Hindlimb muscle (tissue), 1 donor: ENCODE data around the gene LLPH. TPM values are rescaled to one million over a fixed set of nuclear protein-coding genes. Genes with fewer than 3 reads are reported as not detected.

ENCODE experiments used
- DNase-seq: peaks from one replicate; pipeline ENCODE4 v3.0.0-alpha.2; 2013
- polyA plus RNA-seq: library from polyadenylated mRNA; unstranded; fragments of 120-200 nt; gene quantifications from one replicate; pipeline ENCODE4 v1.2.1, GENCODE V29; 2013; ENCODE audit not compliant: insufficient read length

The LLPH gene
- polyA plus RNA-seq, 1 donor, result 23.9 TPM

- no peak for DNase-seq
Measured at GRCh38 chr12:66142826-66143225, 12.3 kb upstream of the LLPH start.

GRCh38 chr12:66141299-66141698 is 10.7 kb upstream of the LLPH start:
- no peak for DNase-seq

- DNase-seq, result no peak
Measured at GRCh38 chr12:66140731-66141130, 10.2 kb upstream of the LLPH start.

DNA sequence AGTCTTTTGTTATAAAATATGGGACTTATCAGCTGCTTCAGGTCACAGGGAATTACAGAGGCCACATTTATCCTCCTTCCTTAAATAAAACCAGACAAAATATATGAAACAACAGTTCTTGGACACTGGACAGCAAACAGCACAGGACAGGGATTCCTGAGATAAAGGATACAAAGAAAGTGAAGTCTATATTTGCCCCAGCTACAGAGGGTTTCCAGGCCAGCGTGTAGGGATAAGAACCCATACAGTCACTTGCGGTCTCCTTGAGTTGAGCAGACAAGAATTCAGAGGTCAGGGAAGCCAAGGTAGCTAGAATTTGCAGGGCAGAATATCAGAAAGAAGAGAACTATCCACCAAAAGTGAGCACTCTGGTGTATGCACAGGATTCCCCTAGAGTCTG is 8.8 kb upstream of the LLPH start:
- no peak for DNase-seq

DNA sequence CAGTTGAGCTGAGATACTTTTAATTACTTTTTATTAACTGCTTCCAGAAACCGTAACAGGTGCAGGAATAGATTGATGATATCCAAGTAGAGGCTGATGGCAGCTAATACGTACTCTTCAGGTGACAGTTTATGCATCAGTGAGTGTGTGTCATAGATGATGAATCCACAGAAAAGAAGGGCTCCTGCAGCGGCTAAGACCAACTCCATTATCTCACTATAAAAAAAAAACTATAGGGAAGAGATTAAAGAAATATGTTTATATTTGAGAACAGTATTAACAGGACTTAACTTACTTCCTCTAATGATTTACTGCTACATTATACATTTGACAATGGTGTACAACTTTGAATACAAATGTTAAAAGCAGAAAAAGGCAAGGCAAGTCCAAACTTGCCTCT is 7.4 kb upstream of the LLPH start:
- no peak for DNase-seq

DNA sequence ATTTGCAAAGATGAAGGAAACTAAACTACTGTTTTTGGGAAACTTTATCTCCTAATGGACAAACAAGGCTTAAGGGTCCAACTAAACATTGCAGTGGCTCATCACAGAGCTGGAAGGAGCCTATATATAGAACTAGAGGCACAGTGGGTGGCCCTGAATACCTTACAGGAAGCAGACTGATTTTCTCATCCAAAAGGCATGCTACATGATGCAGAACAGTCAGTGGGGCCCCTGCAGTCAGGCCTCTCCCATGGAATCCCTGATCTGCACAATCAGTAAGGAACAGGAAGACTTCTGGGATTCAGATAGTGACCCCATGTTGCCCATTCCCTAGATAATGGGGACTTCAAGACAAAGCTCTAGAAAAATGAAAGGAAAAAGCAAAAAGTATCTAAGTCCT is 1.9 kb upstream of the LLPH start:
- DNase-seq, result no peak

DNA sequence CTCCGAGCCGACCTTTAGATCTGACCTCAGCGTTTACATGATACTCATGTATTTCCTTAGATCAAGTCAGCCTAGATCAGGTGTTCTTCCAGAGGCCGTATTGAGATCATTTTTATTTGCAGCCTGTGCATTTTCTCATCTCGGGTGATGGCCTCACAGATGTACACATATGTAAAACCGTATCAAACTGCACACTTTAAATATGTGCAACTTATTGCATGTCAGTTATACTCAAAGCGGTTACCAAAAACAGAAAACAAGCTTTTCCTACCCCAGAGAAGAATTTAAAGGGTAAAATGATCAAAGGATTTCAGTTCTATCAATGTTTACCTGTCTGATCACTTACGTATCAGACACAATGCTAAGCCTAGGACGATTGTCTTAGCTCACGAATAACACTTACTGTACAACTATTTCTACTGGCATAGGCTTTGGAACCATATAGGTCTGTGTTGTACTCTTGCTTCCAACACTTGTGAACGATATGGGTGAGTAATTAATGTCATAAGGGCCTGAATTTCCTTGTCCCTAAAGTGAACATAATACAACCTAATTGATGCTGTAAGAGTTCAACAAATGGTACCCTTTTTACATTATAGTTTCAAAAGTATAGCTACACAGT is 628 bp upstream of the LLPH start:
- DNase-seq, result no peak

DNA sequence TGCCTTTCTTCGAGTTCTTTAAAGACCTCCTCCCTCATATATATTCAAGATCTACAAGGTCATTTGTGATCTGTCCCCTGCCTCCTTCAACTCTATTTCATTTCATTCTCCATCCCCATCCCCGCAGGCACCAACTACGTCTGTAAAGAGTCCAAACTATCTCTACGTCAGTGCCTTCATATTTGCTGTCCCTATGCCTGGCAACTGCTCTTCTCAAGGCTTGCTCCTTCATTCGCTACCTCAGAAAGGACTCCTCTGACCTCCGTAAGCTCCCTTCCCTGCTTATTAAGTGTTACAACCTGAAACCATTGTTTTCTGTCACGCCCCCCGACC is 650 bp downstream of the LLPH start:
- DNase-seq, result no peak

DNA sequence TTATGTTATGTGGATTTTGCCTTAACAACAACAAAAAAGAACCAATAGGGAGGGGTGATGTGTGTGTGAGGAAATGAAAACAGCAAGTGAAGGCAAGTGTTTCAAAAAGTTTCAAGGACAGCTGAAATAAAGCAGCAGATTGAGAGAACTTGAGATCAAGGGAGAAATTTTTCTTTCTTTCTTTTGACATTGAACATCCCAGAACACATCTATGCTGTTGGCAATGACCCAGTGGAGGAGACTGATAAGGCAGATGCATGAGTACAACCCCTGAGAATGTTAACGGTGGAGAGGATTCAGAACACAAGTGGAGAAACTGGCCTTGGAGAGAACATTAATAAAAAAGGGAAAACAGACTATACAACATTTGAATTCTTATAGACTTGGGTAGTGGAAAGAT is 2.9 kb downstream of the LLPH start:
- no peak for DNase-seq

DNA sequence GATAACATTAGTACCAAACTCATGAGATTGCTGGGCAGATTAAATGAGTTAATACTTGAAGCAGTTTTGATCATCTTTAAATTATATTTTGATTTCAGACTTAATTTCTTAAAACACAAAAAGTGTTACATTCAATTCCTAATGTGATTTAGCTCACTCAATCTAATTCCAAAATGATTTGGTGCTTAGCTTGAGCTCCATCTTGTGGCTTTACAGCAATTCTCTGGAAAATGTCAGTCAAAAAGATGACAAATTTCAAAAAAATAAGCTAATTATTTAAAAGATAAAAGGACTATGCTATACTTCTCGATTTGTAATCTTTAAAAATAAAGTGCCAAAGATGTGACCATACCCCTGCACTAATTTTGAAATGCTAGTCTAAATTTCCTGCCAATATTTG is 10.1 kb downstream of the LLPH start:
- no peak for DNase-seq

GRCh38 chr12:66119870-66120241 is 10.7 kb downstream of the LLPH start:
- DNase-seq, result no peak

- no peak for DNase-seq
Measured at GRCh38 chr12:66119229-66119869, 11.2 kb downstream of the LLPH start.

- no peak for DNase-seq
Measured at GRCh38 chr12:66118240-66118891, 12.2 kb downstream of the LLPH start.

- no peak for DNase-seq
Measured at GRCh38 chr12:66117242-66117641, 13.3 kb downstream of the LLPH start.

DNA sequence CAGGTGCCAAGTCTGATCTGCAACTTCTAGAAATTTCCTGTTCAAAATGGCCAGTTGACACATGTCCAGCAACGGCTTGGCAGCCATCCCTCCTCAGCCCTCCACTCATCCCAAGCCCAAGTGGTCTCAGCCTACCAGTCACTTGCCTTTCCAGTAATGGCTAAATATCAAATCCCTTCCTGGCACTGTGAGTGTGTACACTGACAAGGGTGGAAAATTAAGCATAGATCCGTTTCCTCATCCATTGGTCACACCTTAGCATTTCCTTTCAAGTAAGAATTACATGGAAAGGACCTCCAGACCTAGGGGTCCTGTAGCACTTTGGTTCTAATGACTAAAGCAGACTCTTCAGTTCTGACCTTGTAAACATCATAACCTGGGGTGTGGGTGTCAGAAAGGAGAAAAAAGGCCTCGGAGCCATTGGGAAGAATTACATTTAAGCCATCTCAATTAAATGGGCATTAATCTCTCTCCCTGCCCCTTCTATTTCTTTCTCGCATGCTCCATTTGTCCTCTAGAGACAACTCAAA is 15.4 kb downstream of the LLPH start:
- no peak for DNase-seq

DNA sequence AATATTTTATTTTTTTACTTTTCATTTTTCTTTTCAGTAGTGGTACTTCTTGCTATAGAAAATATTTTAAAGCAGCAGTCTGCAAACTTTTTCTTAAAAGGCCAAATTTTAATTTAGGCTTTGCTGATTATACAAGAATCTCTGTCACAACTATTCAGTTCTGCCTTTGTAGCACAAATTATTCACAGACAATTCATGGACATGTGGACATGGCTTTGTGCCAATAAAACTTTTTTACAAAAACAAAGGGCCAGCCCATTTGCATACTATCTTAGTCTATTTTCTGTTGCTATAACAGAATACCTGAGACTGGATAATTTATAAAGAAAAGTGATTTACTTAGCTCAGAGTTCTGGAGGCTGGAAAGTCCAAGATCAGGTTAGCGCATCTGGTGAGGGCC is 17.1 kb downstream of the LLPH start:
- DNase-seq, result no peak

GRCh38 chr12:66111605-66112004 is 18.9 kb downstream of the LLPH start:
- DNase-seq, result no peak

DNA sequence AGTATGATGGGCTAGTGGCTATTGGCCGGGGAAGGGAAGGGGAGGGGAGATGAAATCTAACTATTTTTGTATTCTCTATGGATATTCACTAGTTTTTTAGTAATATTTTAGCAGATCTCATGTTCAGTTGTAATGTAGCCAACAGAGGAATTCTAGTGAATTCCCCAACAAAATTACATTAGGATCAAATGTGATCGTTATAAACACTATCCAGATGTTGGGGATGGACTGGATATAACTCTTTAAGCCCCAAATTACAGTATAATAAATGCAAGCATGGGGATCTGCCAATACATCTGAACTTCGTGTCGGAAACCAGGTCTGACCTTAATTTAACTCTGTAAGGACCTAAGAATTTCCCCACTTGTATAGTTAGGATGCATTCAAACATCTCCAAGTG is 21.5 kb downstream of the LLPH start:
- no peak for DNase-seq

GRCh38 chr12:66108386-66108785 is 22.2 kb downstream of the LLPH start:
- DNase-seq, result no peak

- peak; percentile 73 for DNase-seq
Measured at GRCh38 chr12:66107451-66107915, 23.1 kb downstream of the LLPH start.

GRCh38 chr12:66103016-66103913 is 27.3 kb downstream of the LLPH start:
- no peak for DNase-seq

- DNase-seq, result no peak
Measured at GRCh38 chr12:66092559-66093269, 37.8 kb downstream of the LLPH start.
